Breast epithelium (tissue), 3 donors: ENCODE results near the gene XRCC2.
"Not testable (repeated sequence)": the region's sequence is repeated elsewhere in the genome, so short reads cannot be mapped to it uniquely, and the experiment has no call there.

Experiments used
- CTCF ChIP-seq, 3 donors: fragments of 450-650 bp; IDR thresholded peaks; one replicate each; pipeline ENCODE4 v1.5.1; 2016 to 2017; ENCODE audit warnings: antibody characterized with exemption in 3 of 3, mild to moderate bottlenecking in 3 of 3, moderate library complexity in 3 of 3
- POLR2A ChIP-seq: fragments of 450-650 bp; IDR thresholded peaks from one replicate; pipeline ENCODE4 v1.6.1; 2016; ENCODE audit warnings: antibody characterized with exemption, mild to moderate bottlenecking, moderate library complexity

GRCh38 chr7:152628772-152629171 lies 47.2 kb downstream of the XRCC2 start:
- TF ChIP-seq CTCF (IDR thresholded peaks at IDR 0.05); POLR2A: not testable (repeated sequence)
